ENCODE measurements around the gene AMH. TPM values are rescaled to one million over a fixed set of nuclear protein-coding genes. Genes with fewer than 3 reads are reported as not detected.
"Not testable (repeated sequence)": the region's sequence is repeated elsewhere in the genome, so short reads cannot be mapped to it uniquely, and the experiment has no call there.

Gene AMH
- polyA plus RNA-seq (ENCODE audit: insufficient read length in 12 of 12): 1 to 10 TPM in 10 of 12 donors, under 1 TPM in 1, not detected in 1; 0.28 to 7.8 (median 4.2) TPM
- long read RNA-seq, donor 1: 0 reads
- long read RNA-seq, donor 2, partial matches to known transcripts: 0 of 1 reads
- long read RNA-seq, donor 2, other reads (novel, unspliced or antisense): 0 of 1 reads
- long read RNA-seq, donor 3, partial matches to known transcripts: 0 of 1 reads
- long read RNA-seq, donor 3, other reads (novel, unspliced or antisense): 0 of 1 reads
- long read RNA-seq, donor 4: 0 reads
- long read RNA-seq, donor 5, partial matches to known transcripts: 30 of 338 reads
- long read RNA-seq, donor 5, other reads (novel, unspliced or antisense): 308 of 338 reads
- long read RNA-seq, donor 6, partial matches to known transcripts: 0 of 2 reads
- long read RNA-seq, donor 6, other reads (novel, unspliced or antisense): 0 of 2 reads
- long read RNA-seq, donor 7, partial matches to known transcripts: 27 of 57 reads
- long read RNA-seq, donor 7, other reads (novel, unspliced or antisense): 27 of 57 reads
- long read RNA-seq, donor 8, partial matches to known transcripts: 0 of 1 reads
- long read RNA-seq, donor 8, other reads (novel, unspliced or antisense): 0 of 1 reads
- long read RNA-seq, donor 9: 0 reads
- long read RNA-seq, donor 10: 0 reads
- long read RNA-seq, donor 11, partial matches to known transcripts: 0 of 1 reads
- long read RNA-seq, donor 11, other reads (novel, unspliced or antisense): 0 of 1 reads

DNA sequence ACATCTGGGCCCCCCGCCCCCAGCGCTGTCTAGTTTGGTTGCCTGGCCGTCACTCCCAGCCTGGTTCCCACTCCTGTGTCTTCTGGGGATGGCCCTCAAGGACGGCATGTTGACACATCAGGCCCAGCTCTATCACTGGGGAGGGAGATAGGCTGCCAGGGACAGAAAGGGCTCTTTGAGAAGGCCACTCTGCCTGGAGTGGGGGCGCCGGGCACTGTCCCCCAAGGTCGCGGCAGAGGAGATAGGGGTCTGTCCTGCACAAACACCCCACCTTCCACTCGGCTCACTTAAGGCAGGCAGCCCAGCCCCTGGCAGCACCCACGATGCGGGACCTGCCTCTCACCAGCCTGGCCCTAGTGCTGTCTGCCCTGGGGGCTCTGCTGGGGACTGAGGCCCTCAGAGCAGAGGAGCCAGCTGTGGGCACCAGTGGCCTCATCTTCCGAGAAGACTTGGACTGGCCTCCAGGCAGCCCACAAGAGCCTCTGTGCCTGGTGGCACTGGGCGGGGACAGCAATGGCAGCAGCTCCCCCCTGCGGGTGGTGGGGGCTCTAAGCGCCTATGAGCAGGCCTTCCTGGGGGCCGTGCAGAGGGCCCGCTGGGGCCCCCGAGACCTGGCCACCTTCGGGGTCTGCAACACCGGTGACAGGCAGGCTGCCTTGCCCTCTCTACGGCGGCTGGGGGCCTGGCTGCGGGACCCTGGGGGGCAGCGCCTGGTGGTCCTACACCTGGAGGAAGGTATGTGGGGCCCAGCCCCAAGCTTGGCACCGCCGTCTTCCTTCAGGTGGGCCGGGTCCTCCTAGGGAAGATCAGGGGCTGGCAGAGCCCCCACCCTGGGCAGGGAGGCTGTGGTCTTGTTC is at the start of gene AMH:
Gene AMH (plus strand): TSS at position 314 of the 857 bp plus-strand sequence. CDS start 10 bp downstream, at position 324.
- no peak for DNase-seq

DNA sequence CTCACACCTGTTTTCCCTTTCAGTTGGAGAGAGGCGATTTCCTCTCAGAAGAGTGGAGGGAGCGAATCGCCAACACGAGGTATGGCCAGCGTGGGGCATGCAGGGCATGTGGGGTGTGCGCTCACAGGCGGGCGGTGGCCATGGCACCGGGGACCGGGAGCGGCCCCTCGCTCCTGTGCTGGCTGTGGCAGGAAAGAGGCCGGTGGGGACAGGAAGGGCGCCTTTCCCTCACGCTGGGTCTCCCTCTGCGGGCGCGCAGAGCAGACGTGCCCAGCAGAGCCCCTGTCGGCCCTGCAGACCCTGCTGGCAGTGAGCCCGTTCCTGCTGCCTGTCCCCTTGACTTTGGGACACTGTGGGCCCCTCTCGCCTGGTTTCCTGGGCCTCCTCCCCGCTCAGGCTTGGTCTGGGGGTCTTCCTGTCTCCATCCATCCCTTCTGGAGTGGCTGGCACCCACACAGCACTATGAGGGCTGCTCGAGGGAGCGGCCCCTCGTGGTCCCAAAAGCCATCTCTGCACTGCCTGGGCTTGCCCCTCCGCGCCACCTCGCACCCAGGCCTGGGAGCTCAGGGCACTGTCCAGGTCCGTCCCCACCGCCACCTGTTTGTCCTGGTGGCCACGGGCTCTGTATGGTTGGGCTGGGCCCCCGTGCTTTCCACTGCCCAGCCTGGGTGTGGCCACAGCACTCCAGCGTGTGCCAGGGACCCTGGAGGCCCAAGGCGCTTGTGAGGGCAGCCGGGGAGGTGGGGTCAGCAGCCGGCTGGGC is 49.1 kb upstream of the AMH start:
- DNase-seq: no peak

DNA sequence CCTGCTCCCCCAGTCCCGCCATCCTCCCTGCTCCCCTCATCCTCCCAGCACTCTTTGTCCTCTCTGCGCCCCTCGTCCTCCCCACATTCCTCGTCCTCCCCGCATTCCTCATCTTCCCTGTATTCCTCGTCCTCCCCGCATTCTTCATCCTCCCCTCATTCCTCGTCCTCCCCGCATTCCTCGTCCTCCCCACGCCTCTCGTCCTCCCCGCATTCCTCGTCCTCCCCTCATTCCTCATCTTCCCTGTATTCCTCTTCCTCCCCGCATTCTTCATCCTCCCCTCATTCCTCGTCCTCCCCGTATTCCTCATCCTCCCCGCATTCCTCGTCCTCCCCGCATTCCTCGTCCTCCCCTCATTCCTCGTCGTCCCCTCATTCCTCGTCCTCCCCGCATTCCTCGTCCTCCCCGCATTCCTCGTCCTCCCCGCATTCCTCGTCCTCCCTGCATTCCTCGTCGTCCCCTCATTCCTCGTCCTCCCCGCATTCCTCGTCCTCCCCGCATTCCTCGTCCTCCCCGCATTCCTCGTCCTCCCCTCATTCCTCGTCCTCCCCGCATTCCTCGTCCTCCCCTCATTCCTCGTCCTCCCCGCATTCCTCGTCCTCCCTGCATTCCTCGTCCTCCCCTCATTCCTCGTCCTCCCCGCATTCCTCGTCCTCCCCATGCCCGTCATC is 48.4 kb upstream of the AMH start:
- DNase-seq: not testable (repeated sequence)

DNA sequence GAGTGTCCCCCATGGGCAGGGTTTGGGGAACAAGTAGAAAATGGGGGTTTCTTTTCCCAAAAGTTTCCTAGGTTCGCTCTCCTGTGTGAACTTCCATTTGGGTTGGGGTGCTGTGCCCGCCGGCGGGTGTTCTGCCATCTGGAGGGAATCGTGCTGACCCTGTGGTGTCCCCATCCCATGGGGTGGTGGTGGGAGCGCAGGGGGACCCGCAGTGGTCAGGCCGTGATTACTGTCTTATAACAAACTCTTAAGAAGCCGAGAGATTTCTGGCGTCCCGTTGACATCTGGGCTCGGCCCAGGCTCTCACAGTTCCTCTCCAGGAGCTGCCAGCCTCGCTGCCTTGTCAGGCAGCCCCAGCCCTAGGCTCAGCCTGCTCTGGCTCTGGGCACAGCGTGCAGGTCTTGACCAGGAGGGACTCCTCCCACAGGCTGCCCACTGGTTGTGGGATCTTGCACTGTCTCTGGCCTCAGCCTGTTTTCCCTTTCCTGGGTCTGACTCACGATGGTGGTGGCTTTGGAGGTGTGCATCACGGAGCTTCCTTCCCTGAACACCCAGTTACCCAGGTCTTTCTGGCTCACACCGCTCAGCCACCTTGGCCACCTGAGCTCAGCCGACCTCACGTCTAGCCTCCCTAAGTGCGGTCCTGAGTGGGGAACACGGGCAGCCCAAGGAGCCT is 47.5 kb upstream of the AMH start:
- no peak for DNase-seq

DNA sequence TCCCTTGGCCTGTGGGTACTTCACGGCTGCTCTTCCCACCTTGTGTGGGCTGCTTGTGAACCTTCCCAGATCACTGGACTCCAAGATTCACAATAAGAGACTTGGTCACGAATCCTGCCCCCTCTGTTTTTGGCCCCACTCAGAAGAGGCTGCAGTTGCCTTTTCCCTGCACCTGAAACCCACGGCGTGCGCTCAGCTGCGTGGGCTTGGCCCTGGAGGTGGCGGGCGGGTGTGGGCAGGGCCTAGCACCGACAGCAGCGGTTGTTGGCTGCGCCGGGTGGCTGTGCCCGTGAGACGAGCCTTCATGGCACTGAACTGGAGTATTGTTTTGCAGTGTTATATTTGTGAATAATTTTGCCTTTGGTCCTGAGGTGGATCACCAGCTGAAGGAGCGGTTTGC is 46.8 kb upstream of the AMH start:
- no peak for DNase-seq

DNA sequence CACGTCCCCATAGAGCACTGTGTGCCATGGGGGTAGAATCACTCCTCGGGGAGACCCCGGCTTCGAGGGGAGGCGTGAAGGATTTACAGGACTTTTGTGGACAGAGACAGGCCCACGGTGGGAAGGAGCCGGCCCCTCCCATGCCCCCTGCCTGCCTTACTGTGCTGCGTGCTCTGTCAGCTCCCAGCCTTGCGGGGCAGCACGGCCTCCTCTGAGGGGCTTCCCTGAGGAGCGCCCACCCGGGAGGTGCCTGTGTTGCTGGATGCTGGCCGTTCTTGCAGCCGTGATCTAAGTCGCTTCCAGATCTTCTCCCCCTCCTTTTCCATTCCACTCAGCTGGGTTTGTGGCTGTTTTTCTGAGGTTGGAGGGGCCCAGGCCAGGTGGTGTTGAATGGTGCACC is 42.1 kb upstream of the AMH start:
- no peak for DNase-seq

- peak; percentile 47 for DNase-seq
These were observed 40.9 kb upstream of the AMH start for GRCh38 chr19:2207991-2208860.

DNA sequence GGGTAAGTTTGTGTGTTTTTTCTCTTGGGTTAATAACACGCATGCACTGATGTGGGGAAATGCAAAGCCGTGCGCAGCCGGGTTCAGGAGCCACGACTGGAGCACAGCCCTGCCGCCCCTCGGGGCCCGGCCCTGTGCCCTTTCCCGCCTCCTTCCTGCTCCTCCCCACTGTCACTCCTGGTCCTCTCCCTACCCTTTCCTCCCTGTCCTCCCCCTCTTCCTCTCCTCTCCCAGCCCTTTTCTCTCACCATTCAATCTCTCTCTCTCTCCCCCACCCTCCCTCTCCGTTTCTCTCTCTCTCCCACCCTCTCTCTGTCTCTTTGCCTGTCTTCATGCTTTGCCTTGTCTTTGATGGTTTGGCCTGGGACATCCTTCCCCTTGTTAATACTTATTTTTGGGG is 40.1 kb upstream of the AMH start:
- no peak for DNase-seq

DNA sequence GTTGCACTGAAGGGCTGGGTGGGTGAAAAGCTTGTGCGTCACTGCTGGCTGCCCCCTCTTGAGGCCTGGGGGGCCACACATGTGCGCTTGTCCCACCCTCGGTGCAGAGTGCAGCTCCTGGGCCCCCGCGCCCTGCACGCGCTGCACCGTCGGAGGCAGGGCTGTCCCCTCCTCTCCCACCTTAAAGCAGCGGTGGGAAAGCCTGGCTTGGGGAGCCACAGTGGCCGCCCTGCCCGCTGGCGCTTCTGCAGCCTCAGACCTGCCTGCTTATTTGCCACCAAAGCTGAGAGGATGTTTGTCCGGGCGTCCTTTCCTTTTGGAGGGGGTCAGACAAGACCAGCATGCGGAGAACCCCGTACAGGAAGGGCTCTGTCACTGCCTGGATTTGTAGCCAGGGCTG is 39.7 kb upstream of the AMH start:
- DNase-seq: no peak

DNA sequence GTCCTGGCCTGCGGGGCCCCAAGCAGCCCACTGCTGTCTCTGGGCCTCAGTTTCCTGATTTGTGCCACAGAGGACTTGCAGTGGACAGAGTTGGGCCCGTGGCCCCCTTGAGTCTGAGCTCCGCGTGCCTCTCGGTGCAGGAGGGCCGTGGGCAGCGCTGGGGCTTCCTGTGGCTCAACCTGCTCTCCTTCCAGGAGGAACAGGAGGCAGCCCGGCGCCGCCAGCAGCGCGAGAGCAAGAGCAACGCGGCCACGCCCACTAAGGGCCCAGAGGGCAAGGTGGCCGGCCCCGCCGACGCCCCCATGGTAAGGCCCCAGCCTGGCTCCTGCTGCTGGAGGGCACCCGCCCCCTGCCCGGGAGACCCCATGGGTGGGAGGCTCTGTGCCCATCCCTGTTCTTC is 38.9 kb upstream of the AMH start:
- no peak for DNase-seq

- DNase-seq: no peak
These were observed 38.0 kb upstream of the AMH start for GRCh38 chr19:2210987-2211740.

GRCh38 chr19:2212861-2213711 is 36.0 kb upstream of the AMH start:
- no peak for DNase-seq

- DNase-seq: peak; percentile 76
These were observed 35.3 kb upstream of the AMH start for GRCh38 chr19:2213799-2214198.

DNA sequence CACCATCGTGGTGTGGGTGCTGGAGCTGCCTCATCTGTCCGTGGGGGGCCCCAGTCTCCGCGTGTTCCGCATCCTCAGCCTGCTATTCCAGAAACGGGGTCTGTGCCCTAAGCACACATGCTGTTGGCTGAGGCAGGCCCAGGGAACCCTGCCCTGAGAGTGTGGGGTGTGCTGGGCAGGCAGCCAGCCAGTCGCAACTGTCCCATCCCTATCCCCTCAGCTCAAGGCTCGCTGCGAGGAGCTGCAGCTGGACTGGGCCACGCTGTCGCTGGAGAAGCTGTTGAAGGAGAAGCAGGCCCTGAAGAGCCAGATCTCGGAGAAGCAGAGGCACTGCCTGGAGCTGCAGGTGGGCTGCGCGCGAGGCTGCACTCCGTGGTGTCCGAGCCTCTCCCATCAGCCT is 34.9 kb upstream of the AMH start:
- peak; percentile 50 for DNase-seq

- DNase-seq: no peak
These were observed 33.8 kb upstream of the AMH start for GRCh38 chr19:2215281-2215751.

DNA sequence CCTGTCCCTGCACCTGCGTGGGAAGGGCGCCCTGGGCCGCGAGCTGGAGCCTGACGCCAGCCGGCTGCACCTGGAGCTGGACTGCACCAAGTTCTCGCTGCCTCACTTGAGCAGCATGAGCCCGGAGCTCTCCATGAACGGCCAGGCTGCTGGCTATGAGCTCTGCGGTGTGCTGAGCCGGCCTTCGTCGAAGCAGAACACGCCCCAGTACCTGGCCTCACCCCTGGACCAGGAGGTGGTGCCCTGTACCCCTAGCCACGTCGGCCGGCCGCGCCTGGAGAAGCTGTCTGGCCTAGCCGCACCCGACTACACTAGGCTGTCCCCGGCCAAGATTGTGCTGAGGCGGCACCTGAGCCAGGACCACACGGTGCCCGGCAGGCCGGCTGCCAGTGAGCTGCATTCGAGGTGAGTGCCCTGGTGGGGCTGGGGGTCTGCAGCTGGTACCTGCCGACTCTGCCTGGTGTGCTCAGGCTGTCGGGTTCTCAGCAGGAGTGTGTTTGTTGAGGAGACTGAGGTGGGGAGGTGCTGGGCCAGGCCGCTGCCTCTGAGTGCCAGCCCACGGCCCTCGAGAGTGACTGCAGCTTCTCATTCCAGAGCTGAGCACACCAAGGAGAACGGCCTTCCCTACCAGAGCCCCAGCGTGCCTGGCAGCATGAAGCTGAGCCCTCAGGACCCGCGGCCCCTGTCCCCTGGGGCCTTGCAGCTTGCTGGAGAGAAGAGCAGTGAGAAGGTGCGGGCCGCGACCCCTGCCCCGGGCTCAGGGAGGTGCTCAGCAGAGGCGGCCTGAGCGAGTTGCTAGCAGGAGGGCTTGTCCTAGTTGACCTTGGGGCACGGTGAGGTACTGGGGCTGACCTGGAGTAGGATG is 32.5 kb upstream of the AMH start:
- DNase-seq: no peak
